GM23338 (cell line): ENCODE measurements around the gene KPTN. TPM values are rescaled to one million over a fixed set of nuclear protein-coding genes. Genes with fewer than 3 reads are reported as not detected.
A peak's percentile ranks its signal among the peaks of the same experiment; 100 is the strongest.

Experiments
- ATAC-seq: fragments of 200-7000 bp; cut with Tn5 transposase; 3 replicates; pipeline ENCODE4 v1.9.1; 2020
- DNase-seq: peaks from one replicate; pipeline ENCODE4 v3.0.0-alpha.2; 2015; ENCODE audit warnings: low spot score
- H2AFZ ChIP-seq: fragments of 200-600 bp; sonication (generic); 2 replicates; pipeline ENCODE4 v1.8.0; 2016; ENCODE audit warnings: antibody characterized with exemption, mild to moderate bottlenecking, moderate library complexity
- H3F3A ChIP-seq: fragments of 200-600 bp; sonication (generic); replicated peaks from 2 replicates; pipeline ENCODE4 v1.8.0; 2017; ENCODE audit warnings: antibody characterized with exemption, mixed run types, low read depth
- H3K27ac ChIP-seq: fragments of 200-600 bp; sonication (generic); 2 replicates; pipeline ENCODE4 v1.6.1; 2016; ENCODE audit warnings: low read depth
- H3K27me3 ChIP-seq: fragments of 200-600 bp; sonication (generic); 2 replicates; pipeline ENCODE4 v1.8.0; 2016; ENCODE audit warnings: mild to moderate bottlenecking, mixed run types, moderate library complexity; ENCODE audit not compliant: insufficient read depth
- H3K36me3 ChIP-seq: fragments of 200-600 bp; sonication (generic); 2 replicates; pipeline ENCODE4 v1.8.0; 2016; ENCODE audit warnings: mild to moderate bottlenecking; ENCODE audit not compliant: insufficient read depth
- H3K4me1 ChIP-seq: fragments of 200-600 bp; sonication (generic); 2 replicates; pipeline ENCODE4 v1.8.0; 2016; ENCODE audit warnings: mild to moderate bottlenecking, moderate library complexity; ENCODE audit not compliant: insufficient read depth
- H3K4me2 ChIP-seq: fragments of 200-600 bp; sonication (generic); 2 replicates; pipeline ENCODE4 v1.7.1; 2017; ENCODE audit warnings: mixed run types
- H3K4me3 ChIP-seq: fragments of 200-600 bp; sonication (generic); 2 replicates; pipeline ENCODE4 v1.6.1; 2016; ENCODE audit warnings: mixed run types
- H3K79me2 ChIP-seq: fragments of 200-600 bp; sonication (generic); replicated peaks from 2 replicates; pipeline ENCODE4 v1.8.0; 2017; ENCODE audit warnings: mild to moderate bottlenecking; ENCODE audit not compliant: insufficient read depth
- H3K9me2 ChIP-seq: fragments of 200-600 bp; sonication (generic); 2 replicates; pipeline ENCODE4 v1.8.0; 2017; ENCODE audit not compliant: insufficient read depth
- H4K20me1 ChIP-seq: fragments of 200-600 bp; sonication (generic); replicated peaks from 2 replicates; pipeline ENCODE4 v1.8.0; 2017; ENCODE audit warnings: mild to moderate bottlenecking; ENCODE audit not compliant: insufficient read depth
- H3K27ac Mint-ChIP-seq: 2 replicates; pipeline ENCODE4 v1.8.0; 2020; ENCODE audit warnings: inconsistent platforms, mild to moderate bottlenecking, moderate library complexity, mixed read lengths
- H3K27me3 Mint-ChIP-seq: 3 replicates; pipeline ENCODE4 v1.8.0; 2022; ENCODE audit warnings: low read depth, mild to moderate bottlenecking, moderate library complexity, mixed read lengths, inconsistent platforms; ENCODE audit not compliant: insufficient read depth, poor library complexity
- H3K36me3 Mint-ChIP-seq: 3 replicates; pipeline ENCODE4 v1.8.0; 2021; ENCODE audit warnings: low read depth, mild to moderate bottlenecking, inconsistent platforms, moderate library complexity, mixed read lengths
- H3K4me1 Mint-ChIP-seq: 3 replicates; pipeline ENCODE4 v1.8.0; 2020; ENCODE audit warnings: mild to moderate bottlenecking, inconsistent platforms, mixed read lengths
- H3K4me3 Mint-ChIP-seq: 3 replicates; pipeline ENCODE4 v1.8.0; 2021; ENCODE audit warnings: moderate library complexity, mild to moderate bottlenecking, inconsistent platforms, mixed read lengths
- H3K9me3 Mint-ChIP-seq: 3 replicates; pipeline ENCODE4 v1.8.0; 2020; ENCODE audit warnings: moderate library complexity, mild to moderate bottlenecking, inconsistent platforms, mixed read lengths
- CREB1 ChIP-seq: fragments of 250-450 bp; sonication (Bioruptor Pico); IDR thresholded peaks from 2 replicates; pipeline ENCODE4 v1.5.0; 2020; ENCODE audit warnings: low read depth, mild to moderate bottlenecking, moderate library complexity
- CTCF ChIP-seq, 2 experiments: fragments of 200-600 bp in 1 of 2; sonication (generic) in 1 of 2; conservative IDR thresholded peaks; 2 replicates each; pipeline versions ENCODE4 v1.5.1 to v1.6.1; 2016 to 2017; ENCODE audit warnings: antibody characterized with exemption in 2 of 2, low read depth in 2 of 2, mild to moderate bottlenecking in 2 of 2, moderate library complexity in 1 of 2
- ETS1 ChIP-seq: IDR thresholded peaks from 2 replicates; pipeline ENCODE4 v1.6.1; 2016; ENCODE audit warnings: antibody characterized with exemption
- EZH2 ChIP-seq: fragments of 200-600 bp; sonication (generic); IDR thresholded peaks from one replicate; pipeline ENCODE4 v1.8.0; 2017; ENCODE audit warnings: antibody characterized with exemption, mild to moderate bottlenecking, low read depth; ENCODE audit not compliant: unreplicated experiment
- EZH2phosphoT487 ChIP-seq: fragments of 200-600 bp; sonication (generic); IDR thresholded peaks from one replicate; pipeline ENCODE4 v1.8.1; 2018; ENCODE audit warnings: antibody characterized with exemption; ENCODE audit not compliant: unreplicated experiment
- JUNB ChIP-seq: IDR thresholded peaks from one replicate; pipeline ENCODE4 v1.6.1; 2016; ENCODE audit warnings: antibody characterized with exemption; ENCODE audit not compliant: unreplicated experiment
- NANOG ChIP-seq: IDR thresholded peaks from 2 replicates; pipeline ENCODE4 v1.6.1; 2016; ENCODE audit warnings: antibody characterized with exemption, borderline replicate concordance
- POLR2AphosphoS5 ChIP-seq: IDR thresholded peaks from 2 replicates; pipeline ENCODE4 v1.6.1; 2016; ENCODE audit warnings: antibody characterized with exemption, low read depth
- REST ChIP-seq: IDR thresholded peaks from one replicate; pipeline ENCODE4 v1.6.1; 2018; ENCODE audit warnings: antibody characterized with exemption; ENCODE audit not compliant: unreplicated experiment
- STAT1 ChIP-seq: IDR thresholded peaks from one replicate; pipeline ENCODE4 v1.6.1; 2016; ENCODE audit warnings: antibody characterized with exemption; ENCODE audit not compliant: unreplicated experiment
- ZNF114 ChIP-seq: fragments of 250-450 bp; sonication (Bioruptor Pico); IDR thresholded peaks from 2 replicates; pipeline ENCODE4 v1.5.0; 2020; ENCODE audit warnings: mild to moderate bottlenecking, moderate library complexity
- ZNF331 ChIP-seq: fragments of 250-450 bp; sonication (Bioruptor Pico); IDR thresholded peaks from 2 replicates; pipeline ENCODE4 v1.5.0; 2020; ENCODE audit warnings: low read depth, mild to moderate bottlenecking, moderate library complexity
- ZNF462 ChIP-seq: fragments of 250-450 bp; sonication (Bioruptor Pico); IDR thresholded peaks from 2 replicates; pipeline ENCODE4 v1.5.0; 2020; ENCODE audit warnings: mild to moderate bottlenecking, moderate library complexity
- polyA plus RNA-seq: library from polyadenylated mRNA; unstranded; fragments of >200 nt; fragmentation: Nextera tagmentation; extraction: Ambion mirVana; gene quantifications from 2 replicates; pipeline ENCODE4 v1.2.1, GENCODE V29; 2016
- total RNA-seq: library from RNA; depleted of rRNA; stranded (reverse); fragments of >200 nt; shearing (Covaris generic); gene quantifications from 2 replicates; pipeline ENCODE4 v1.2.3, GENCODE V29; 2014

The KPTN gene
- total and polyA plus RNA-seq, 2 experiments from 2014 or later: 19.8 to 26.2 TPM

- peak within 1 kb of the TSS; percentile 96 for H2AFZ ChIP-seq
- DNase-seq (peak; percentile 95), ATAC-seq (peak; percentile 57)
- no peaks in the 10 kb centered on the region; the same call in 1 of the 2 replicates for H3F3A ChIP-seq
- Mint-ChIP-seq H3K36me3 (peaks cover 4% of the 10 kb centered on the region), H3K27ac (no peak within 1 kb of the TSS), H3K4me1 (peaks cover 35% of the 10 kb centered on the region), H3K9me3 (no peaks in the 10 kb centered on the region; the same call in 2 of the 3 replicates), H3K27me3 (peaks cover 38% of the 10 kb centered on the region), H3K4me3 (peak within 1 kb of the TSS; percentile 86)
- peak within 1 kb of the TSS; percentile 94 for H3K4me3 ChIP-seq
- H3K4me1 ChIP-seq: peaks cover 25% of the 10 kb centered on the region; the same call in 1 of the 2 replicates
- TF ChIP-seq ZNF331 (CRISPR knock-in tag) (no peak), REST (peak; percentile 91), ZNF462 (no peak), CREB1 (peak; percentile 61), ETS1 (no peak), NANOG (no peak), CTCF (conservative IDR thresholded peaks at IDR 0.05; ENCODE audit: low read depth in 2 of 2) (no peak), STAT1 (no peak), POLR2AphosphoS5 (no peak), EZH2phosphoT487 (no peak), EZH2 (no peak), ZNF114 (no peak), JUNB (no peak)
- no peaks in the 10 kb centered on the region; the same call in 1 of the 2 replicates for H4K20me1 ChIP-seq
- no peaks in the 10 kb centered on the region for H3K36me3 ChIP-seq
- H3K9me2 ChIP-seq: no peaks in the 10 kb centered on the region
- H3K27me3 ChIP-seq: peaks cover 8% of the 10 kb centered on the region
- no peak within 1 kb of the TSS for H3K27ac ChIP-seq
- H3K4me2 ChIP-seq: peak within 1 kb of the TSS; percentile 96
- no peaks in the 10 kb centered on the region for H3K79me2 ChIP-seq
Measured at GRCh38 chr19:47471733-47472457, 12.1 kb downstream of the KPTN start, which contains the start of gene SLC8A2. SLC8A2 (minus strand) TSS chr19:47471893; CDS start chr19:47466403, 5,490 bp downstream.
